ENCODE measurements around the gene WNK1. TPM values are rescaled to one million over a fixed set of nuclear protein-coding genes. Genes with fewer than 3 reads are reported as not detected.
A peak's percentile ranks its signal among the peaks of the same experiment; 100 is the strongest.
"Not testable (repeated sequence)": the region's sequence is repeated elsewhere in the genome, so short reads cannot be mapped to it uniquely, and the experiment has no call there.

Gene WNK1
- 100 to 1,000 TPM; 128 to 165 TPM for total RNA-seq
- 100 to 1,000 TPM; 114 to 132 TPM for polyA plus RNA-seq (ENCODE audit: insufficient read length in 2 of 2)
- long read RNA-seq, donor 1, partial matches to known transcripts = 33 of 42 reads
- long read RNA-seq, donor 1, other reads (novel, unspliced or antisense) = 0 of 42 reads
- long read RNA-seq, donor 2, partial matches to known transcripts = 6 of 9 reads
- long read RNA-seq, donor 2, other reads (novel, unspliced or antisense) = 0 of 9 reads
- long read RNA-seq, donor 3, partial matches to known transcripts = 23 of 29 reads
- long read RNA-seq, donor 3, other reads (novel, unspliced or antisense) = 0 of 29 reads
- long read RNA-seq, donor 4, transcript WNK1-212 (2 exons, 874 nt) = major isoform, 5 of 5 reads
- long read RNA-seq, donor 4, partial matches to known transcripts = 0 of 5 reads
- long read RNA-seq, donor 4, other reads (novel, unspliced or antisense) = 0 of 5 reads

DNA sequence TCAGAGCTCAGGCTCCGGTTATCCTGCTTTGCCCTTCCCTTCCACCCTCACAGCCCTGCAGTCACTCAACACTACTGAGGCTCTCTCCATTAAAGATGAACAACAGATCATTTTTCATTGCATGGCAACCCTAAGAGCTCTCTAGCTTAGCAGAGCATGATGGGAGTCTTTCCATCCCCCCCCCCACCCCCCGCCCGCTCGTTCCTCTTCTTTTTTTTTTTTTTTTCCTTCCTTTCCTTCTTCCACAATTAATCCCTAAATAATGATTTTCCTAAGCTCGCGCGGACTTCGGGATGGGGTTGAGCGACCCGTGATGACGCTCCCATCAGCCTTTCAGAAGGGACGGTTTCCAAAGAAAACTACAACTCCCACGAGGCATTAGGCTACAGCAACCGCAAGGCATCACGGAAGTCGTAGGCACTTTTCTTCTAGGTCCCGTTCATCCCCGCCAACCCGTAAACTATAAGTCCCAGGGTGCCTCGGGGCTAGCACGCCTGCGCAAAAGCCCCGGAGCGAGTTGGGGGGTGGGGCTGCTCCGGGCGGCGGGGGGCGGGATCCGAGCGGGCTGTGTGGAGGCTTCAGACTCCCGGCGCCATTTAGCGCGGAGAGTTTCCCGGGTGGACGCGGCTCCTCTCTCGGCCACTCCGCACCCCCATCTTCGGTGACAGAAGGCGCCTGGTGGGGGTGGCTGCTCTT is at the start of gene WNK1:
TSS of gene WNK1 (plus strand) at position 581 of the 696 bp plus-strand sequence. CDS start 987 bp downstream, outside the sequence.
- H3K4me1 ChIP-seq (ENCODE audit: control insufficient read depth, insufficient read depth, low read length) = peaks cover 15% of the 10 kb centered on the region
- DNase-seq (ENCODE audit: low read depth in 4 of 6, low spot score in 6 of 6) = peak; percentile 97 to 100 (median 98)
- H3K4me3 ChIP-seq (ENCODE audit: low read depth, low read length) = peak within 1 kb of the TSS; percentile 96
- no peaks in the 10 kb centered on the region for H3K27me3 ChIP-seq (ENCODE audit: control insufficient read depth, insufficient read depth, low read length)
- no peaks in the 10 kb centered on the region for H3K9me3 ChIP-seq (ENCODE audit: control insufficient read depth, insufficient read depth, low read length)
- peak within 1 kb of the TSS; percentile 98 for H3K27ac ChIP-seq (ENCODE audit: low read depth, low read length)
- peaks cover 5% of the 10 kb centered on the region for H3K36me3 ChIP-seq (ENCODE audit: control insufficient read depth, insufficient read depth, low read length)
- WGBS (ENCODE audit: insufficient coverage) = 0% methylated on average over 28 of the region's 41 CpGs

GRCh38 chr12:704516-705242 is 47.7 kb upstream of the WNK1 start:
- WGBS (ENCODE audit: insufficient coverage) = 86% methylated on average over 3 of the region's 5 CpGs
- no peak overlapping the region for H3K27ac ChIP-seq (ENCODE audit: low read depth, low read length)

DNA sequence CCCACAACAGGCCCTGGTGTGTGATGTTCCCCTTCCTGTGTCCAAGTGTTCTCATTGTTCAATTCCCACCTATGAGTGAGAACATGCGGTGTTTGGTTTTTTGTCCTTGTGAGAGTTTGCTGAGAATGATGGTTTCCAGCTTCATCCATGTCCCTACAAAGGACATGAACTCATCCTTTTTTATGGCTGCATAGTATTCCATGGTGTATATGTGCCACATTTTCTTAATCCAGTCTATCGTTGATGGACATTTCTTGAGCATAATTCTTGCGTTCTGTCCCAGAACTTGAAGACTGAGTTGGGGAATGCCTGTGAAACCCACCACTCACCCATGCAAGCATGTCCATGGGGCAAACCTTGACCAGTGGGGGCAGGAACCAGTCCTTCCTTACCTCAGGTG is 44.3 kb upstream of the WNK1 start:
- H3K4me1 ChIP-seq (ENCODE audit: control insufficient read depth, insufficient read depth, low read length); DNase-seq (ENCODE audit: low read depth in 4 of 6, low spot score in 6 of 6); H3K36me3 ChIP-seq (ENCODE audit: control insufficient read depth, insufficient read depth, low read length); H3K9me3 ChIP-seq (ENCODE audit: control insufficient read depth, insufficient read depth, low read length); H3K27me3 ChIP-seq (ENCODE audit: control insufficient read depth, insufficient read depth, low read length); H3K4me3 ChIP-seq (ENCODE audit: low read depth, low read length); H3K27ac ChIP-seq (ENCODE audit: low read depth, low read length): not testable (repeated sequence)
- WGBS (ENCODE audit: insufficient coverage) = 100% methylated on average over 2 of the region's 3 CpGs

More at GRCh38 chr12:704516-705242, 47.7 kb upstream of the WNK1 start:
- H3K9me3 ChIP-seq (ENCODE audit: control insufficient read depth, insufficient read depth, low read length) = no peaks in the 10 kb centered on the region
- H3K4me3 ChIP-seq (ENCODE audit: low read depth, low read length) = no peak overlapping the region
- no peaks in the 10 kb centered on the region for H3K36me3 ChIP-seq (ENCODE audit: control insufficient read depth, insufficient read depth, low read length)
- DNase-seq (ENCODE audit: low read depth in 4 of 6, low spot score in 6 of 6) = no peak
- no peaks in the 10 kb centered on the region for H3K27me3 ChIP-seq (ENCODE audit: control insufficient read depth, insufficient read depth, low read length)
- H3K4me1 ChIP-seq (ENCODE audit: control insufficient read depth, insufficient read depth, low read length) = no peaks in the 10 kb centered on the region

DNA sequence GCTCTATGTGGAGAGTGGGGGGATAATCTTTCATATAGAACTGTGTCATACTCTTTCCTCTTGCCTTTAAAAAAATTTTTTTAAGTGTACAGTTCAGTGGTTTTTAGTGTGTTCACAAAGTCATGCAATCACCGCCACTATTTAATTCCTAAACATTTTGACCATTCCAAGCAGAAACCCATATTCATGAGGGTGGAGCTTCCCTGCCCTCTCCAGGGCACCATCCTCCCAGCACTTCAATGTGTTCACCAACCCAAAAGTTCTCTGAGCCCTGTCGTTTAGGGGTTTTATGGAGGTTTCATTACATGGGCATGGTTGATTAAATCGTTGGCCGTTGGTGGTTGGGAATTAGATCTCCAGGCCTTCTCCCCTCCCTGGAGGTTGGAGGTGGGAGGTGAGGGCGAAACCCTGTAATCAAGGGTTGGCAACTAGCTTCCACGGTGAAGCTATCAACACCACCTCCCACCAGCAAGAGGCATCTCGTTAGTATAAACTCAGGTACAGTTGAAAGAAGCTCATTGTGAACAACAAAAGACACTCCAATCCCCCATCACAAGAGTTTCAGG is 42.8 kb upstream of the WNK1 start:
- no peak overlapping the region for H3K4me3 ChIP-seq (ENCODE audit: low read depth, low read length)
- H3K36me3 ChIP-seq (ENCODE audit: control insufficient read depth, insufficient read depth, low read length) = no peaks in the 10 kb centered on the region
- no peak for DNase-seq (ENCODE audit: low read depth in 4 of 6, low spot score in 6 of 6)
- 100% methylated on average over 1 of the region's 7 CpGs for WGBS (ENCODE audit: insufficient coverage)
- H3K27me3 ChIP-seq (ENCODE audit: control insufficient read depth, insufficient read depth, low read length) = no peaks in the 10 kb centered on the region
- no peaks in the 10 kb centered on the region for H3K4me1 ChIP-seq (ENCODE audit: control insufficient read depth, insufficient read depth, low read length)
- no peaks in the 10 kb centered on the region for H3K9me3 ChIP-seq (ENCODE audit: control insufficient read depth, insufficient read depth, low read length)
- H3K27ac ChIP-seq (ENCODE audit: low read depth, low read length) = no peak overlapping the region

GRCh38 chr12:712172-712863 is 40.1 kb upstream of the WNK1 start:
- Histone ChIP-seq H3K4me1 (ENCODE audit: control insufficient read depth, insufficient read depth, low read length) (no peaks in the 10 kb centered on the region), H3K27ac (ENCODE audit: low read depth, low read length) (no peak overlapping the region), H3K27me3 (ENCODE audit: control insufficient read depth, insufficient read depth, low read length) (no peaks in the 10 kb centered on the region), H3K4me3 (ENCODE audit: low read depth, low read length) (no peak overlapping the region), H3K9me3 (ENCODE audit: control insufficient read depth, insufficient read depth, low read length) (no peaks in the 10 kb centered on the region), H3K36me3 (ENCODE audit: control insufficient read depth, insufficient read depth, low read length) (no peaks in the 10 kb centered on the region)
- DNase-seq (ENCODE audit: low read depth in 4 of 6, low spot score in 6 of 6) = peak in 1 of 6 donors; percentile 24
- 74% methylated on average over 7 of the region's 8 CpGs for WGBS (ENCODE audit: insufficient coverage)

DNA sequence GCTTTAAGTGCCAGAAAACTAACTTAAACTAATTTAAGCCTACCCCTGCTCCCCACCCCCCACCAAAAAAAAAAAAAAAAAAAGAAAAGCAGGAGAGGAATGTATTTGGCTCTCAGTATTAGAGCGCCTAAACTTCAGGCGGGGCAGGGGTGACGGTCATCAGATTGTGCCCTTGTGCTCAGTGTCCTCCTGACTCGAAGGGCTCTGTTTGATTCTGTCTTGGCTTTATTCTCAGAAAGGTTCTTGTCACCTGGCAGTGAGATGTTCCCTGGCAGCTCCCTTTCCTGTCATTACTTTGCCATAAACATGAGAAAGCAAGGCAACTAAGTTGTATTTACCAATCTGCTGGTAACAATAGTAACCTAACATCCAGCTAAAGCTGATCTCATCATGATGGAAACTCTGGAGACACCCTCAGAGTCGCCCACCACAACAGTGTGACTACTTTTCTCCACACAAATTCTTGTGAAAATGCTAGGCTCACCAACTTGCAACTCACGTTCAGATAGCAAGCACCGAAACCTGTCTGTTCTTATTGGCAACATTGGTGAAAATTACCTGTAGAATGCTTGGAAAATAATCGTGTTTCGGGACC is 39.0 kb upstream of the WNK1 start:
- H3K4me1 ChIP-seq (ENCODE audit: control insufficient read depth, insufficient read depth, low read length) = no peaks in the 10 kb centered on the region
- no peaks in the 10 kb centered on the region for H3K9me3 ChIP-seq (ENCODE audit: control insufficient read depth, insufficient read depth, low read length)
- no peaks in the 10 kb centered on the region for H3K27me3 ChIP-seq (ENCODE audit: control insufficient read depth, insufficient read depth, low read length)
- H3K36me3 ChIP-seq (ENCODE audit: control insufficient read depth, insufficient read depth, low read length) = no peaks in the 10 kb centered on the region
- DNase-seq (ENCODE audit: low read depth in 4 of 6, low spot score in 6 of 6) = no peak
- no peak overlapping the region for H3K4me3 ChIP-seq (ENCODE audit: low read depth, low read length)
- H3K27ac ChIP-seq (ENCODE audit: low read depth, low read length) = no peak overlapping the region
- WGBS (ENCODE audit: insufficient coverage) = 91% methylated on average over 8 of the region's 9 CpGs

DNA sequence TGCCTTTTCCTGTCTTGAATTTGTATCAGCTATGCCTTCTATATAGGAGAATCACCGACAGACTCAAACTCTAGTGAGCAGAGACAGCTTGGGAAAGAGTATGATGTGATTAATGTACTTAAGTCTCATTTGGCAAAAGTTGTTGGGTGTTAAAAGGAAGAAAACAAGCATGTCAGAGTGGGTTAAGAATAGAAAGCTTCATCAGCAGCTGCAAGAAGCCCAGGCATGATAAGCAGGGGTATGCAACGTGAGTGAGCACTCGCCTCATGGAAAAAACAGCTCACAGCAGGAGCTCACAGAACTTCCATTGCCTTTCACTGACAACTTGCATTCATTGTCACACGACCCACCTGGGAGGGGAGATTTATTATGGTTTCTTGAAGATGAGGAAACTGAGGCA is 35.9 kb upstream of the WNK1 start:
- Histone ChIP-seq H3K36me3 (ENCODE audit: control insufficient read depth, insufficient read depth, low read length) (no peaks in the 10 kb centered on the region), H3K27ac (ENCODE audit: low read depth, low read length) (no peak overlapping the region), H3K27me3 (ENCODE audit: control insufficient read depth, insufficient read depth, low read length) (no peaks in the 10 kb centered on the region), H3K4me3 (ENCODE audit: low read depth, low read length) (no peak overlapping the region), H3K9me3 (ENCODE audit: control insufficient read depth, insufficient read depth, low read length) (no peaks in the 10 kb centered on the region), H3K4me1 (ENCODE audit: control insufficient read depth, insufficient read depth, low read length) (peaks cover 6% of the 10 kb centered on the region)
- peak in 1 of 6 donors; percentile 23 for DNase-seq (ENCODE audit: low read depth in 4 of 6, low spot score in 6 of 6)
- 80% methylated on average over 1 of the region's 4 CpGs for WGBS (ENCODE audit: insufficient coverage)

DNA sequence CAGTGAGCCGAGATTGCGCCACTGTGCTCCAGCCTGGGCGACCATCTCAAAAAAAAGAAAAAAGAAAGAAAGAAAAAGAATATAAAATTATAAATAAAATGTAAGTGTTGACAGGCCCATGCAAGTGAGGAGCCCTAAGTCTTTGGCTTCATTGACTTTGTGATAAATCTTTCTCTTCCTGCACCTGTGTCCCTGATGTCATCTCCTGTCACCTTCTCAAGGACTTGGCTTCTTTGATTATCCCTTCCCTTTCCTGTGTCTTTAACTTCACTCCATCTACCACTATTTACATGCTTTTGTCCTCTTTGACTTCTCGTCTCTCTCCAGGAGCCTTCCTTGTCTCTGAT is 33.6 kb upstream of the WNK1 start:
- WGBS (ENCODE audit: insufficient coverage) = no CpG with 5 or more reads among the region's 4 CpGs
- Histone ChIP-seq H3K4me1 (ENCODE audit: control insufficient read depth, insufficient read depth, low read length) (peaks cover 6% of the 10 kb centered on the region), H3K36me3 (ENCODE audit: control insufficient read depth, insufficient read depth, low read length) (no peaks in the 10 kb centered on the region), H3K27ac (ENCODE audit: low read depth, low read length) (no peak overlapping the region), H3K4me3 (ENCODE audit: low read depth, low read length) (no peak overlapping the region), H3K9me3 (ENCODE audit: control insufficient read depth, insufficient read depth, low read length) (no peaks in the 10 kb centered on the region), H3K27me3 (ENCODE audit: control insufficient read depth, insufficient read depth, low read length) (no peaks in the 10 kb centered on the region)
- DNase-seq (ENCODE audit: low read depth in 4 of 6, low spot score in 6 of 6) = no peak
